Esophagus squamous epithelium (tissue), 4 donors: ENCODE measurements around the gene COL8A1.

Experiments
- CTCF ChIP-seq, 6 experiments: fragments of 450-650 bp in 4 of 6; fragments of 200-600 bp in 2 of 6; sonication (generic) in 2 of 6; IDR thresholded peaks; one replicate each; pipeline ENCODE4 v1.5.1; 2016 to 2019; ENCODE audit warnings: antibody characterized with exemption in 6 of 6, mild to moderate bottlenecking in 4 of 6, moderate library complexity in 4 of 6
- POLR2A ChIP-seq, 4 donors: fragments of 450-650 bp; IDR thresholded peaks; one replicate each; pipeline ENCODE4 v1.6.1; 2017; ENCODE audit warnings: antibody characterized with exemption in 4 of 4, mild to moderate bottlenecking in 4 of 4, moderate library complexity in 3 of 4

DNA sequence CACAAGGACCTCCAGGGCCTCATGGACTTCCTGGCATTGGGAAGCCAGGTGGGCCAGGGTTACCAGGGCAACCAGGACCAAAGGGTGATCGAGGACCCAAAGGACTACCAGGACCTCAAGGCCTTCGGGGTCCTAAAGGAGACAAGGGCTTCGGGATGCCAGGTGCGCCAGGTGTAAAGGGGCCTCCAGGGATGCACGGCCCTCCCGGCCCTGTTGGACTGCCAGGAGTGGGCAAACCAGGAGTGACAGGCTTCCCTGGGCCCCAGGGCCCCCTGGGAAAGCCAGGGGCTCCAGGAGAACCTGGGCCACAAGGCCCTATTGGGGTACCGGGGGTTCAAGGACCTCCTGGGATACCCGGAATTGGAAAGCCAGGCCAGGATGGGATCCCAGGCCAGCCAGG lies 156.1 kb downstream of the COL8A1 start:
- TF ChIP-seq POLR2A (IDR thresholded peaks at IDR 0.05) (no peak), CTCF (IDR thresholded peaks at IDR 0.05) (no peak)
